ENCODE data around the gene PRR5L.

The PRR5L gene

DNA sequence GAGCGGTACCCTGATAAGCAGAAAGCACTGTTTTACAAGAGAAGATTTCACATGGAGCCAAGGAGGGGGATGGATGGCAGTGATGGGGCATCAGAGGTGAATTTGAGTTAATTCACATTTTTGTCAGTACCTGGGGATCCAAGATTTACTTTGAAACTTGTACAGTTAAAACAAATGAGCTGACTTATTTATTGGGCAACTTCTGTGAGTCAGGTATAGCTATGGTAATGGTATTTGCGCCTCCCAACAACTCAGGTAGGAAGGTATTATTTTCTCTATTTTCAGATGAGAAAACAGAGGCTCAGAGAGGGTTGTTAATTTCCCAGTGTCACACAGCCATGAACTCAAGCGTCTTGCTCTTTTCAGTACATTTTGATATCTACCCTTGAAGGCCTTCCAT is 83.6 kb downstream of the PRR5L start:
- CTCF ChIA-PET = no interaction called here
- DNase-seq (ENCODE audit: extremely low spot score) = no peak
- TF ChIP-seq SP1 (IDR thresholded peaks at IDR 0.05) = no peak
- TF ChIP-seq BHLHE40 (IDR thresholded peaks at IDR 0.05; ENCODE audit: borderline replicate concordance) = no peak
- TF ChIP-seq NFRKB (IDR thresholded peaks at IDR 0.05) = no peak
- no peak for TF ChIP-seq FOXK2 (IDR thresholded peaks at IDR 0.05)
- TF ChIP-seq L3MBTL2 (conservative IDR thresholded peaks at IDR 0.05) = no peak
- TF ChIP-seq SUZ12 (IDR thresholded peaks at IDR 0.05) = no peak
- TF ChIP-seq LEF1 (IDR thresholded peaks at IDR 0.05; ENCODE audit: borderline replicate concordance) = no peak
- no peak for TF ChIP-seq ARNT (IDR thresholded peaks at IDR 0.05)
- TF ChIP-seq HDGF (IDR thresholded peaks at IDR 0.05; ENCODE audit: borderline replicate concordance) = no peak
- no peak for TF ChIP-seq TARDBP (IDR thresholded peaks at IDR 0.05)
- TF ChIP-seq ELF4 (IDR thresholded peaks at IDR 0.05) = no peak
- POLR2A ChIA-PET = no interaction called here

- no peak for DNase-seq (ENCODE audit: extremely low spot score)
- ChIA-PET CTCF (interaction anchor here (0.7 kb wide), 1 partner anchor 970 kb away, joined by 3 read pairs; no protein-coding TSS in a partner anchor), POLR2A (no interaction called here)
- TF ChIP-seq FOXA1 (IDR thresholded peaks at IDR 0.05) = no peak
- no peak for TF ChIP-seq SUZ12 (IDR thresholded peaks at IDR 0.05)
- TF ChIP-seq ZNF384 (IDR thresholded peaks at IDR 0.05) = no peak
- TF ChIP-seq NFRKB (IDR thresholded peaks at IDR 0.05) = no peak
- TF ChIP-seq FOXK2 (IDR thresholded peaks at IDR 0.05) = no peak
- TF ChIP-seq ARNT (IDR thresholded peaks at IDR 0.05) = no peak
- TF ChIP-seq TARDBP (IDR thresholded peaks at IDR 0.05) = no peak
- no peak for TF ChIP-seq SP1 (IDR thresholded peaks at IDR 0.05)
- TF ChIP-seq LEF1 (IDR thresholded peaks at IDR 0.05; ENCODE audit: borderline replicate concordance) = no peak
- TF ChIP-seq PKNOX1 (IDR thresholded peaks at IDR 0.05) = no peak
- no peak for TF ChIP-seq L3MBTL2 (conservative IDR thresholded peaks at IDR 0.05)
- TF ChIP-seq CTBP1 (IDR thresholded peaks at IDR 0.05; ENCODE audit: borderline replicate concordance) = no peak
- no peak for TF ChIP-seq HDGF (IDR thresholded peaks at IDR 0.05; ENCODE audit: borderline replicate concordance)
- no peak for TF ChIP-seq FOXM1 (IDR thresholded peaks at IDR 0.05; ENCODE audit: borderline replicate concordance)
- TF ChIP-seq BHLHE40 (IDR thresholded peaks at IDR 0.05; ENCODE audit: borderline replicate concordance) = no peak
- no peak for TF ChIP-seq ELF4 (IDR thresholded peaks at IDR 0.05)
These were observed 84.4 kb downstream of the PRR5L start for GRCh38 chr11:36380296-36381014.

DNA sequence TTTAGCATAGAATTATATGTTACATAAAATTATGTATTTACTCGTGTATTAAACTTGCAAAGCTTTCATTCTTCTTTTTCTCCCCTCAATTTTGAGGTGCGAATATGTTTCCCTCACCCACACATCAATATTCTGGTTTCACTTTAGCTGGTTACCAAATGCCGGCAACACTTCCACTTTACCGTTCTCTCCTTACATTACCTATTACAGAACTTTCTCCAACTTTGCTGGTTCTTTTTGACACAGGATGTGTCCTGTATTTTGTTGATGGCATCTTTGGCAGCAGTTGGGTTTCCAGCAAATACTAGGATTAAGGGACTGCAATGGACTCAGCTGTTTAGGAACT is 84.9 kb downstream of the PRR5L start:
- CTCF ChIA-PET = interaction anchor here (0.7 kb wide), 1 partner anchor 971 kb away, joined by 3 read pairs; no protein-coding TSS in a partner anchor
- no peak for DNase-seq (ENCODE audit: extremely low spot score)
- POLR2A ChIA-PET = no interaction called here
- TF ChIP-seq NFRKB (IDR thresholded peaks at IDR 0.05) = no peak
- no peak for TF ChIP-seq L3MBTL2 (conservative IDR thresholded peaks at IDR 0.05)
- no peak for TF ChIP-seq LEF1 (IDR thresholded peaks at IDR 0.05; ENCODE audit: borderline replicate concordance)
- TF ChIP-seq ARNT (IDR thresholded peaks at IDR 0.05) = no peak
- no peak for TF ChIP-seq FOXA1 (IDR thresholded peaks at IDR 0.05)
- no peak for TF ChIP-seq PKNOX1 (IDR thresholded peaks at IDR 0.05)
- TF ChIP-seq CTBP1 (IDR thresholded peaks at IDR 0.05; ENCODE audit: borderline replicate concordance) = no peak
- TF ChIP-seq SUZ12 (IDR thresholded peaks at IDR 0.05) = no peak
- TF ChIP-seq TARDBP (IDR thresholded peaks at IDR 0.05) = no peak
- TF ChIP-seq SP1 (IDR thresholded peaks at IDR 0.05) = no peak
- TF ChIP-seq ZNF384 (IDR thresholded peaks at IDR 0.05) = no peak

DNA sequence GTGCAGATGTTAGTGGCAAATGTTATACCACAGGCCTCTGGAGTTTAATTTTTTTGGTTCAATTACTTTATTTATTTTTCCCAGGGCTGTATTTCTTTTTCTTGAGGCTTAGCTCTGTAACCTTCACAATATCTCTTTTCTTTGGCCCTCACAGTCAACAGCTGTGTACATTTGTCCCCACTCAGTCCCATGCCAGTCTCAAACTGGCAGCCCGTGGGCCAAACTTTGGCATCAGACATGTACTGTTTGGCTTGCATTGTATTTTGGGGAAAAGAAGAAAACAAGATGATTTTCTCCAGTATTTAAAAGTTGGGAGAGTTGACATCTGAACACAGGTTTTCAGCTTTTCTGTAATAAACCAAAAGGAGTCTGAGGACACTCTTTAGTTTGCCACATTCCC is 87.1 kb downstream of the PRR5L start:
- no peak for TF ChIP-seq ELF4 (IDR thresholded peaks at IDR 0.05)
- ChIA-PET CTCF (no interaction called here), POLR2A (no interaction called here)
- DNase-seq (ENCODE audit: extremely low spot score) = no peak

- DNase-seq (ENCODE audit: extremely low spot score) = no peak
- POLR2A ChIA-PET = no interaction called here
These were observed 89.3 kb downstream of the PRR5L start for GRCh38 chr11:36385121-36385970.

DNA sequence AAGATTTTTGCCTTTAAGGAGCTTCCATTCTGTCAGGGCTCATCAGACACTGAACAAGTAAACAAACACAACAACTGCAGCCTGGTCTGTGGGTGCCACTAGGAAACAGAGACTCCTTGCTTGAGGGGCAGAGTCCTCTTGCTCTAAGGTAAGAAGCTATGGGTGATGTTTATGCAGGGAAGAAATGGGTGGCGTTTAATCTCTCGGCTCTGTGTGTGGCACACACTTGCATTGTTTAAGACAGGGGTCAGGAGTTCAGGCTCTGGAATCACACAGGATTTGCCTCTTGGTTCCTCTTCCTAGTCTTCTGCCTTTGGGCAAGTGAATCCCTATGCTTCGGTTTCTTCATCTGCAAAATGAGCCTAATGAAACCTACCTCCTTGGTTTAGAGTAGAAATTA is 90.3 kb downstream of the PRR5L start:
- TF ChIP-seq HDGF (IDR thresholded peaks at IDR 0.05; ENCODE audit: borderline replicate concordance) (no peak), LEF1 (IDR thresholded peaks at IDR 0.05; ENCODE audit: borderline replicate concordance) (no peak), ELF4 (IDR thresholded peaks at IDR 0.05) (no peak), ZNF384 (IDR thresholded peaks at IDR 0.05) (no peak), SP1 (IDR thresholded peaks at IDR 0.05) (no peak), NFRKB (IDR thresholded peaks at IDR 0.05) (no peak), BHLHE40 (IDR thresholded peaks at IDR 0.05; ENCODE audit: borderline replicate concordance) (no peak)
- ChIA-PET CTCF (no interaction called here), POLR2A (no interaction called here)
- DNase-seq (ENCODE audit: extremely low spot score) = no peak

More at GRCh38 chr11:36385121-36385970, 89.3 kb downstream of the PRR5L start:
- TF ChIP-seq FOXK2 (IDR thresholded peaks at IDR 0.05) = no peak
- CTCF ChIA-PET = no interaction called here

- no peak for TF ChIP-seq FOXK2 (IDR thresholded peaks at IDR 0.05)
- TF ChIP-seq NFRKB (IDR thresholded peaks at IDR 0.05) = no peak
- TF ChIP-seq HDGF (IDR thresholded peaks at IDR 0.05; ENCODE audit: borderline replicate concordance) = no peak
- TF ChIP-seq CTBP1 (IDR thresholded peaks at IDR 0.05; ENCODE audit: borderline replicate concordance) = no peak
- TF ChIP-seq FOXA1 (IDR thresholded peaks at IDR 0.05) = no peak
- TF ChIP-seq ZNF384 (IDR thresholded peaks at IDR 0.05) = no peak
- no peak for TF ChIP-seq L3MBTL2 (conservative IDR thresholded peaks at IDR 0.05)
- TF ChIP-seq LEF1 (IDR thresholded peaks at IDR 0.05; ENCODE audit: borderline replicate concordance) = no peak
- TF ChIP-seq SP1 (IDR thresholded peaks at IDR 0.05) = no peak
- no peak for TF ChIP-seq ELF4 (IDR thresholded peaks at IDR 0.05)
- no peak for TF ChIP-seq PKNOX1 (IDR thresholded peaks at IDR 0.05)
- TF ChIP-seq TARDBP (IDR thresholded peaks at IDR 0.05) = no peak
- no peak for TF ChIP-seq ARNT (IDR thresholded peaks at IDR 0.05)
- TF ChIP-seq SUZ12 (IDR thresholded peaks at IDR 0.05) = no peak
- no peak for TF ChIP-seq FOXM1 (IDR thresholded peaks at IDR 0.05; ENCODE audit: borderline replicate concordance)
- no peak for TF ChIP-seq BHLHE40 (IDR thresholded peaks at IDR 0.05; ENCODE audit: borderline replicate concordance)
- ChIA-PET POLR2A (no interaction called here), CTCF (no interaction called here)
- no peak for DNase-seq (ENCODE audit: extremely low spot score)
These were observed 92.0 kb downstream of the PRR5L start for GRCh38 chr11:36388071-36388470.

Measured in HEK293T (cell line).